HepG2 (cell line): Measurements from ENCODE around the gene RTN3. TPM values are rescaled to one million over a fixed set of nuclear protein-coding genes. Genes with fewer than 3 reads are reported as not detected.

Source experiments
- ATAC-seq: fragments of 200-7000 bp; cut with Tn5 transposase; 3 replicates; pipeline ENCODE4 v1.9.1; 2020; ENCODE audit warnings: mild to moderate bottlenecking, moderate library complexity
- BruUV-seq: library from RNA; stranded (reverse); fragments of 400-500 nt; replicated peaks from 2 replicates; lab custom pipeline; 2021; lab: Mats Ljungman, UMichigan
- CTCF ChIA-PET: fragments of 300-600 bp; formaldehyde crosslinking; extraction: SDS; loops from one replicate; lab custom pipeline; 2021; ENCODE audit warnings: low total read pairs, inconsistent platforms, low intra/inter-chr PET ratio; lab: Yijun Ruan, JAX
- POLR2A ChIA-PET: fragments of 350-600 bp; sonication (Branson Sonifier 250); formaldehyde crosslinking; loops from one replicate; lab custom pipeline; 2020; ENCODE audit warnings: antibody characterized with exemption, inconsistent platforms; lab: Yijun Ruan, JAX
- DNase-seq: peaks from one replicate; pipeline ENCODE4 v3.0.0-alpha.2; 2015; ENCODE audit warnings: low spot score
- FAIRE-seq: peaks from 3 replicates; lab custom pipeline; 2011; peaks lifted over from hg19 to GRCh38; lab: Jason Lieb, UNC
- H2AFZ ChIP-seq: one replicate; pipeline ENCODE4 v1.6.1; 2011; ENCODE audit warnings: low read length, inconsistent platforms
- H3K27ac ChIP-seq: fragments of 300-600 bp; 3 replicates; pipeline ENCODE4 v1.8.0; 2011; ENCODE audit warnings: mixed run types, mild to moderate bottlenecking, mixed read lengths, low read length, inconsistent platforms; ENCODE audit not compliant: insufficient read depth; ENCODE audit errors: extremely low read length
- H3K27me3 ChIP-seq, 2 experiments: fragments of 200-600 bp in 1 of 2; 2 replicates in 1 of 2; 3 replicates in 1 of 2; pipeline versions ENCODE4 v1.6.0 to v1.8.0; 2011; ENCODE audit warnings: low read length in 2 of 2, mild to moderate bottlenecking in 2 of 2, moderate library complexity in 2 of 2, inconsistent platforms in 1 of 2; ENCODE audit not compliant: insufficient read depth in 2 of 2, control insufficient read depth in 1 of 2
- H3K36me3 ChIP-seq, 2 experiments: fragments of 200-600 bp in 1 of 2; replicated peaks in 1 of 2; 2 replicates in 1 of 2; 3 replicates in 1 of 2; pipeline versions ENCODE4 v1.5.1 to v1.8.0; 2011; ENCODE audit warnings: low read length in 2 of 2, inconsistent platforms in 1 of 2; ENCODE audit not compliant: insufficient read depth in 2 of 2, control insufficient read depth in 1 of 2
- H3K4me1 ChIP-seq: 2 replicates; pipeline ENCODE4 v1.5.1; 2012; ENCODE audit warnings: low read length, inconsistent platforms; ENCODE audit not compliant: insufficient read depth
- H3K4me2 ChIP-seq: 2 replicates; pipeline ENCODE4 v1.6.0; 2011; ENCODE audit warnings: low read depth, low read length, inconsistent platforms
- H3K4me3 ChIP-seq, 3 experiments: fragments of 200-600 bp in 1 of 3; sonication (generic), shearing (Covaris generic) in 1 of 3; replicated peaks in 1 of 3; 2 replicates each; pipeline ENCODE4 v1.5.1; 2011 to 2016; ENCODE audit warnings: low read length in 3 of 3, inconsistent platforms in 2 of 3, low read depth in 2 of 3, mild to moderate bottlenecking in 2 of 3, control low read depth in 1 of 3, mixed read lengths in 1 of 3; ENCODE audit not compliant: insufficient read depth in 1 of 3
- H3K79me2 ChIP-seq: one replicate; pipeline ENCODE4 v1.6.1; 2011; ENCODE audit warnings: low read length, inconsistent platforms; ENCODE audit not compliant: insufficient read depth
- H3K9ac ChIP-seq: 2 replicates; pipeline ENCODE4 v1.6.0; 2011; ENCODE audit warnings: mild to moderate bottlenecking, low read depth, low read length, inconsistent platforms; ENCODE audit not compliant: insufficient read depth
- H3K9me3 ChIP-seq: 2 replicates; pipeline ENCODE4 v1.5.1; 2012; ENCODE audit warnings: mild to moderate bottlenecking, low read length
- H4K20me1 ChIP-seq: 2 replicates; pipeline ENCODE4 v1.6.0; 2011; ENCODE audit warnings: inconsistent platforms, mild to moderate bottlenecking, low read length, moderate library complexity; ENCODE audit not compliant: insufficient read depth
- MAZ ChIP-seq, 2 experiments: sonication (generic) in 1 of 2; formaldehyde crosslinking in 1 of 2; IDR thresholded peaks; 2 replicates each; pipeline versions ENCODE4 v1.5.0 to v1.6.1; 2012 to 2020; ENCODE audit warnings: low read depth in 2 of 2, mild to moderate bottlenecking in 2 of 2, borderline replicate concordance in 1 of 2, improper control_type of control experiment in 1 of 2, low read length in 1 of 2, missing genetic modification reagents in 1 of 2, moderate library complexity in 1 of 2
- TAF1 ChIP-seq: sonication (generic); formaldehyde crosslinking; IDR thresholded peaks from 2 replicates; pipeline ENCODE4 v1.4.0; 2020; ENCODE audit warnings: missing genetic modification reagents
- ZNF383 ChIP-seq: sonication (generic); formaldehyde crosslinking; IDR thresholded peaks from 2 replicates; pipeline ENCODE4 v1.4.0; 2020; ENCODE audit warnings: missing genetic modification reagents, mild to moderate bottlenecking, borderline replicate concordance
- WGBS: methylation state at CpG from one replicate; pipeline ENCODE4 v1.1.6; 2017; ENCODE audit warnings: low lambda C conversion rate; 5-methylcytosine and 5-hydroxymethylcytosine counted together
- in situ Hi-C: cut with HindIII; loops from 2 replicates; pipeline ENCODE4 v1.10.0; 2017; ENCODE audit warnings: low pct_unique_long_range_greater_than_20kb; ENCODE audit not compliant: extremely low pct_ligation_motif_present
- intact Hi-C: fragments of 100-400 bp; cut with micrococcal nuclease; formaldehyde crosslinking; loops from one replicate; pipeline ENCODE4 v1.10.0; 2022; ENCODE audit not compliant: unreplicated experiment
- polyA plus RNA-seq, 8 experiments: library from polyadenylated mRNA; depleted of rRNA in 3 of 8; stranded (reverse) in 7 of 8; unstranded in 1 of 8; fragments of >200 nt; fragmentation: Illumina TruSeq in 4 of 8; extraction: Trizol in 4 of 8; gene quantifications; 2 replicates each; pipeline versions ENCODE4 v1.2.1 to v1.2.3, GENCODE V29; 2011 to 2016; ENCODE audit warnings: low read depth in 4 of 8, missing spikeins in 1 of 8, mixed read lengths in 1 of 8; ENCODE audit not compliant: insufficient read depth in 1 of 8
- small RNA-seq, 3 experiments: library from RNA; depleted of rRNA; stranded (forward); fragments of <200 nt; gene quantifications; one replicate each; pipeline ENCODE3, GENCODE V24; 2012; ENCODE audit warnings: low read depth in 2 of 3, low replicate concordance in 1 of 3; ENCODE audit not compliant: insufficient read length in 3 of 3, insufficient read depth in 2 of 3
- total RNA-seq, 5 experiments: library from RNA; depleted of rRNA; stranded (reverse); fragments of >200 nt; fragmentation: Illumina TruSeq; extraction: Trizol; gene quantifications; 2 replicates each; pipeline ENCODE4 v1.2.3, GENCODE V29; 2016; ENCODE audit warnings: low read depth in 1 of 5
- TF ChIP-seq, protein P1 (sequence below): sonication (generic); formaldehyde crosslinking; IDR thresholded peaks from 2 replicates; pipeline ENCODE4 v1.8.0; 2022; ENCODE audit warnings: mild to moderate bottlenecking, missing genetic modification reagents

Gene RTN3
- total and polyA plus RNA-seq, 2 of the 13 experiments (the other 11 are each of a cell fraction or from before 2014, with no cell fraction given): 32.2 to 41.1 TPM

DNA sequence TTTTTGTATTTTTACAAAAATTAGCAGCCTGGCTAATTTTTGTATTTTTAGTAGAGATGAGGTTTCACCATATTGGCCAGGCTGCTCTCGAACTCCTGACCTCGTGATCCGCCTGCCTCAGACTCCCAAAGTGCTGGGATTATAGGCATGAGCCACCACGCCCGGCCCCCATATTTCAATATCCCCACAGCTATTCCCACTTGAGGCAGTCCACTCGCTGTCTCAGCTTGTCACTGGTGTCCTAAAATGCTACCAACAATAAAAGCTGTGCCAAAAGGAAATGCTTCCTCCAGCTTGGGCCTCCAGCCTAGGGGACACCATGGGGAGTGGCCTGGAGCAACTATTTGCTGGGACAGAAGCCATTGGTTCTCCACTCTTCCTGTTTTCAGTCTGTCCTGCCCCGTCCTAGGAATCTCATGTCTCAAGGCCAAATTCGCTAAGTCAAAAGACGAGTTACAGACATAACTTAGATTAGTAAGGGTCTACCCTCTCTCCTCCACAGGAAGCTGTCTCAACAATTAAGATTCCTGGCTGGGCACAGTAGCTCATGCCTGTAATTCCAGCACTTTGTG, 124.6 kb downstream of the RTN3 start:
- no peak overlapping the region for H3K9ac ChIP-seq
- no peak overlapping the region for H3K4me2 ChIP-seq
- H3K4me1 ChIP-seq: peaks cover 21% of the 10 kb centered on the region
- TF ChIP-seq TAF1 (CRISPR knock-in tag): no peak
- TF ChIP-seq MAZ (IDR thresholded peaks at IDR 0.05; ENCODE audit: borderline replicate concordance, low read depth, low read length): no peak
- TF ChIP-seq MAZ (CRISPR knock-in tag; IDR thresholded peaks at IDR 0.05; ENCODE audit: low read depth): no peak
- TF ChIP-seq, protein P1, sequence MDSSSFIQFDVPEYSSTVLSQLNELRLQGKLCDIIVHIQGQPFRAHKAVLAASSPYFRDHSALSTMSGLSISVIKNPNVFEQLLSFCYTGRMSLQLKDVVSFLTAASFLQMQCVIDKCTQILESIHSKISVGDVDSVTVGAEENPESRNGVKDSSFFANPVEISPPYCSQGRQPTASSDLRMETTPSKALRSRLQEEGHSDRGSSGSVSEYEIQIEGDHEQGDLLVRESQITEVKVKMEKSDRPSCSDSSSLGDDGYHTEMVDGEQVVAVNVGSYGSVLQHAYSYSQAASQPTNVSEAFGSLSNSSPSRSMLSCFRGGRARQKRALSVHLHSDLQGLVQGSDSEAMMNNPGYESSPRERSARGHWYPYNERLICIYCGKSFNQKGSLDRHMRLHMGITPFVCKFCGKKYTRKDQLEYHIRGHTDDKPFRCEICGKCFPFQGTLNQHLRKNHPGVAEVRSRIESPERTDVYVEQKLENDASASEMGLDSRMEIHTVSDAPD (CRISPR knock-in tag): no peak
- no peak for TF ChIP-seq ZNF383 (CRISPR knock-in tag)
- peaks cover 2% of the 10 kb centered on the region for H3K79me2 ChIP-seq
- ChIA-PET CTCF (no interaction called here), POLR2A (no interaction called here)
- ATAC-seq (no peak), DNase-seq (no peak), FAIRE-seq (no peak)
- no TSS peak for BruUV-seq
- over 99% methylated on average over 9 of the region's 9 CpGs for WGBS
- H4K20me1 ChIP-seq: no peaks in the 10 kb centered on the region
- no peaks in the 10 kb centered on the region for H3K36me3 ChIP-seq
- H2AFZ ChIP-seq: no peak overlapping the region
- in situ Hi-C loops (no loop called here), intact Hi-C loops (no loop called here)
- H3K4me3 ChIP-seq: no peak overlapping the region
- H3K27ac ChIP-seq: no peak overlapping the region
- H3K27me3 ChIP-seq: no peaks in the 10 kb centered on the region
- H3K9me3 ChIP-seq: no peaks in the 10 kb centered on the region

Small RNA genes within 50 kb of the gene (small RNA-seq; reads per million reads assigned to genes)
- gene AP000753.3 (0 reads per million in 3 experiments), gene RN7SL596P (0 reads per million in 3 experiments)

Other genes starting within 250 kb of the RTN3 start
- gene PLAAT5, start 190.3 kb upstream of the RTN3 start, total RNA-seq (2016; rRNA removed; fragmentation: Illumina TruSeq; extraction: Trizol): not detected in 2 replicates
- not detected in 2 replicates for gene PLAAT5, start 190.3 kb upstream of the RTN3 start, polyA plus RNA-seq (2011; rRNA removed)
- gene LGALS12, start 175.4 kb upstream of the RTN3 start, total RNA-seq (2016; rRNA removed; fragmentation: Illumina TruSeq; extraction: Trizol): not detected in 2 replicates
- gene LGALS12, start 175.4 kb upstream of the RTN3 start, polyA plus RNA-seq (2011; rRNA removed): not detected in 2 replicates
- 1.00 and 1.6 TPM in 2 replicates for gene PLAAT4, start 144.7 kb upstream of the RTN3 start, total RNA-seq (2016; rRNA removed; fragmentation: Illumina TruSeq; extraction: Trizol)
- gene PLAAT4, start 144.7 kb upstream of the RTN3 start, polyA plus RNA-seq (2011; rRNA removed): 0.71 and 1.1 TPM in 2 replicates
- 0.29 TPM in 1 of 2 replicates, not detected in the other for gene PLAAT2, start 118.1 kb upstream of the RTN3 start, total RNA-seq (2016; rRNA removed; fragmentation: Illumina TruSeq; extraction: Trizol)
- 0.09 and 0.22 TPM in 2 replicates for gene PLAAT2, start 118.1 kb upstream of the RTN3 start, polyA plus RNA-seq (2011; rRNA removed)
- 9.3 and 10.2 TPM in 2 replicates for gene PLAAT3, start 67.1 kb upstream of the RTN3 start, total RNA-seq (2016; rRNA removed; fragmentation: Illumina TruSeq; extraction: Trizol)
- gene PLAAT3, start 67.1 kb upstream of the RTN3 start, polyA plus RNA-seq (2011; rRNA removed): 16.4 and 17.2 TPM in 2 replicates
- not detected in 2 replicates for gene ATL3, start 10.1 kb upstream of the RTN3 start, total RNA-seq (2016; rRNA removed; fragmentation: Illumina TruSeq; extraction: Trizol)
- not detected in 2 replicates for gene ATL3, start 10.1 kb upstream of the RTN3 start, polyA plus RNA-seq (2011; rRNA removed)
- gene ZFTA, start 87.3 kb downstream of the RTN3 start, total RNA-seq (2016; rRNA removed; fragmentation: Illumina TruSeq; extraction: Trizol): 6.5 and 10.4 TPM in 2 replicates
- gene ZFTA, start 87.3 kb downstream of the RTN3 start, polyA plus RNA-seq (2011; rRNA removed): 3.9 and 5.6 TPM in 2 replicates
- gene SPINDOC, start 132.0 kb downstream of the RTN3 start, total RNA-seq (2016; rRNA removed; fragmentation: Illumina TruSeq; extraction: Trizol): 23.6 and 29.9 TPM in 2 replicates
- 21.4 and 24.8 TPM in 2 replicates for gene SPINDOC, start 132.0 kb downstream of the RTN3 start, polyA plus RNA-seq (2011; rRNA removed)
- 13.9 and 17.4 TPM in 2 replicates for gene MARK2, start 157.6 kb downstream of the RTN3 start, total RNA-seq (2016; rRNA removed; fragmentation: Illumina TruSeq; extraction: Trizol)
- 13.5 and 14.6 TPM in 2 replicates for gene MARK2, start 157.6 kb downstream of the RTN3 start, polyA plus RNA-seq (2011; rRNA removed)
- 6.9 and 8.5 TPM in 2 replicates for gene RCOR2, start 235.7 kb downstream of the RTN3 start, total RNA-seq (2016; rRNA removed; fragmentation: Illumina TruSeq; extraction: Trizol)
- 8.3 and 9.1 TPM in 2 replicates for gene RCOR2, start 235.7 kb downstream of the RTN3 start, polyA plus RNA-seq (2011; rRNA removed)